Measurements from ENCODE around the gene EXOSC2.

The EXOSC2 gene

DNA sequence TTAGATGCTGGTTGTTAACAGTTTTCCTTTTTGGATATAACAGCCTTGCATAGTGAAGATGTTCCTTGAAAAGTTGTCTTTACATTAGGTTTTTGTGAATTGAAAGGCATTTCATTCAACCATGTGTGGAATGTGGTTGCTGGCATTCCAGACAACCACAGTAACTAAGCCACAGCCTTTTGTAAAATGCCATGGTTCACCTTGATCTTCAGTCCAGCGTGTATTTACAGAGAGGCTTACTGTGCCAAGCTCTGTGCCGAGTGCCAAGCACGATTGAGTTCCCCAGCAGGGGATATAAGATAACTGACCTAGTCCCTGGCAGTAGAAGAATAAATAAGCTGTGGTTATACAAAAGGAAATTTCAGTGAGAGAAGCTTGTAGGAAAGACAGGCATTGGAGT lies 4.9 kb downstream of the EXOSC2 start:
- no peak for DNase-seq

DNA sequence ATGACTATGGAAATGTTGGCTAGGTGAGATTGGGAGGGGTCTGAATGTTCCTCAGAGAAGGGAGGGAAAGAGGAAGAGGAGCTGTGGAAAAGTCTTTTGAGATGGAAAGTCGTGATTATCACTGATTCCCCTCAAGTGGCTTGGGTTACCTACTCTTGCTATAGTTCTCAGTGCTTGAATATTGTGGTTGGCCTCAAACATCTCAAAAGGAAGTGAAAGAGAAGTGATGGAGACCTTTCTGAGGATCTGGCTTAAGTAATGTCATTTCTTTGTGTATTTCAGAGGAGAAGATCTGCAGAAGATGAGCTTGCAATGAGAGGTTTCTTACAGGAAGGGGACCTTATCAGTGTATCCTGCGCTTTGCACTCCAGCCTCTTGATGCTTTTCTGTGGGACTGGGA lies 5.5 kb downstream of the EXOSC2 start:
- no peak for DNase-seq

DNA sequence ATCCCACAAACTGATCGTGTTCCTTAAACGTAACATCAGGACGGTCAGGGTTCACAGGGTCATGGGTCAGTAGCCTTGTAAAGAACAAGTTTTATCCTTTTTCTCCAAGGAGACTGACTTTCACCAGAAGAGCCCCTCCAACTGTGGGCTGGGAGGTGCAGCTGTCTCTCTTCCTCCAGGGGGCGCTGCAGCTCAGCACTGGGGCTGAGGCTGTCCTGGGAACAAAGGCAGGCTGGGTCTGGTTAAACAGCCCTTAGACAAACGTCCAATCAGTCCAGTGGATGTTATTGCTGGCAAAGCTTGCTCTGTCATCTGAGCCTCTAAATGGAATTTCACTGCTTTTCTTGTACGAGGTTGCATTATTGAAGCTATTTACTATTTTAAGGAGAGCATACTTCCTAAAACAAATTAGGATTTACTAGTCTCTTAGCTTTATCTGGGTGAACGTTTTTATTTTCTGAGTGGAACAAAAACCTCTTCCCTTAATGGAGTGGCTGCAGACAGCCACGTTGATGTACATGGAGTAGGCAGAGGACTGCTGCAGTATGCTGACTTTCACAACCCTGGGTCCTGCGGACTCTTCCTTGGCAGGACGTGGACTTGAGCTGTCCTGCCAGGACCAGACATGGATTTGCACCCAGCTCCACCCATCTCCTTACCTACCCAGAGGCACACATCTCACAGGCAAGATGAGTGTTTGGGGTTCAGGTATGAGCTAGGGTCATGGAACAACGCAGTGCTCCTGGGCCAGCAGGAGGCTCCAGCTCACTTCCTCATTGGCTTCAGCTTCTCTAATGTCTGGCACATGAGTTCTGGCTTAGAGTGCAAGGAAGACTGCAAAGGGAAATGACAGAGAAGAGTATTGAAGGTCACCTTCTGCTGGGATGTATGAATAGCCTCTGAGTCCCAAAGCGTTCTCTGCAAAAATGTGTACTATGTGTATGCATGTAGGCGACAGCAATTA lies 7.8 kb downstream of the EXOSC2 start:
- peak; percentile 78 for DNase-seq

DNA sequence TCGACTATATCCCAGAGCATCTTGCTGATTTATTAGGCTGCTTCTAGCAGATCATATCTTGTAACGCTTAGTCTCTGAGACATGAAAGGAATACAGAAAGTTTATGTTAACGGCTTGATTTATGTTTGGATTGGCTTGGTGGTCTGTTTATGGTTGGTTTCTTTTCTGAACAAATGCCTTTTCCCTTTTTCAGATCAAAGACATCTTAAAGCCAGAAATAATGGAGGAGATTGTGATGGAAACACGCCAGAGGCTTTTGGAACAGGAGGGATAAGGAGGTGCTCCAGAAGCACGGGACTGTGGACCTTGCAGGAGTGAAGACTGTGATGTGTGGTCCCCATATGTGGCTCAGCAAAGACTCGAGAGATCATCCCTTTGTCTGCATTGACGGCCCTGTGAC lies 9.9 kb downstream of the EXOSC2 start:
- no peak for DNase-seq

DNA sequence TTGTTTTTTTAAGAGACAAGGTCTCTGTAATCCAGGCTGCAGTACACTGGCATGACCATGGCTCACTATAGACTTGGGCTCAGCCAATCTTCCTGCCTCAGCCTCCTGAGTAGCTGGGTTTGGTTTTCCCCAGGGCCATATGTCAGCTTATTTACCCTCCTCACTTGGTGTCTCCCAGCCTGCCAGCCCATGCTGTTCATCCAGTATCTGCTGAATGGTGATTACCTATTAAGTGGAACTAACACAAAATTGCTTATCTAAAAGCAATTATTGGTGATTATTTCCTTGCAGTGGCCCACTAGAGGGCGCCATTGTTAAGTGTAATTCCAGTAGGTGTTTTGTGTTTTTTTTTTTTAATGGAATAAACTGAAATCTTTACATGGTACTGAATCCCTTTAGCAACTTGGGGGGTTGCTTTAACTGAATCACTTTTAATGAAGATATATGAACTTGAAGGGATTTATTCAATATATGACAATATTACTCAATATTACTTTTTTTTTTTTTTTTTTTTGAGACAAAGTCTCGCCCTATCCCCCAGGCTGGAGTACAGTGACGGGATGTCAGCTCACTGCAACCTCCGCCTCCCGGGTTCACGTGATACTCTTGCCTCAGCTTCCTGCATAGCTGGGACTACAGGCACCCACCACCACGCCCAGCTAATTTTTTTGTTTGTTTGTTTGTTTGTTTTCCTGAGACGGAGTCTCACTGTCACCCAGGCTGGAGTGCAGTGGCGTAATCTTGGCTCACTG lies 13.8 kb downstream of the EXOSC2 start:
- peak; percentile 62 for DNase-seq

DNA sequence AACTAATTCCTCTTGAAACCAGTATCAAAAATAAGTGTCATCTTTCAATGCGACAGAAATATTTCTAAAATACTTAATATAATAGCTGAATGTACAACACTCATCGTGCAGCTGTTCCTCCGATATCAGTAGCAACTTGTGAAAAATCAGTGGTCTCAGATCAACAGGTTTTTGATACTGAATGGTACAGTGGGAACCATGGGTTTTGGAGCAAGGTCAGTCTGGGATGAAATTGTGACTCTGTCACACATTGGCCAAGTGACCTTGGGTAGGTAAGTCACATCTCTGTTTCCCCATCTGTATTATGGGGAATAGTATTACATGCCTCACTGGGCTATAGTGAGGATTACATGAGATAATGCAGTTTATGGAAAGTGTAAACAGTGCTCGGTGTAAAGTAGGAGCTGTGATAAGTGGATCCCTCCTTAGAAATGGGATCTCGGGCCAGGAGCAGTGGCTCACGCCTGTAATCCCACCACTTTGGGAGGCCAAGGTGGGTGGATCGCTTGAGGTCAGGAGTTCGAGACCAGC lies 17.3 kb downstream of the EXOSC2 start:
- DNase-seq: no peak

DNA sequence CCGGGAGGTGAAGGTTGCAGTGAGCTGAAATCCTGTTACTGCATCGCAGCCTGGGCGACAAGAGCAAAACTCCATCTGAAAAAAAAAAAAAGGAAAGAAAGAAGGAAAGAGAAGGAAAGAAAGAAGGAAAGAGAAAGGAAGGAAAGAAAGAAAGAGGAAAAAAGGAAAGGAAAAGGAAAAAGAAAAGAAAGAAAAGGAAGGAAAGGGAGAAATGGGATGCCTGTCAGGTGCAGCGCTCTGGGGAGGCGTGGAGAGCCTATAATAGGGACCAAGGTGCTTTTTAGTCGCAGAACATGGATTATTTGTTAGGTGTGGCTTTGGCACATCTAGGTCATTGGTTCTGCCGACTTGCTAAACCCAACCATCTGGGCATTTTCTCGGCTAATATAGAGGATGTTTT lies 17.9 kb downstream of the EXOSC2 start:
- no peak for DNase-seq

DNA sequence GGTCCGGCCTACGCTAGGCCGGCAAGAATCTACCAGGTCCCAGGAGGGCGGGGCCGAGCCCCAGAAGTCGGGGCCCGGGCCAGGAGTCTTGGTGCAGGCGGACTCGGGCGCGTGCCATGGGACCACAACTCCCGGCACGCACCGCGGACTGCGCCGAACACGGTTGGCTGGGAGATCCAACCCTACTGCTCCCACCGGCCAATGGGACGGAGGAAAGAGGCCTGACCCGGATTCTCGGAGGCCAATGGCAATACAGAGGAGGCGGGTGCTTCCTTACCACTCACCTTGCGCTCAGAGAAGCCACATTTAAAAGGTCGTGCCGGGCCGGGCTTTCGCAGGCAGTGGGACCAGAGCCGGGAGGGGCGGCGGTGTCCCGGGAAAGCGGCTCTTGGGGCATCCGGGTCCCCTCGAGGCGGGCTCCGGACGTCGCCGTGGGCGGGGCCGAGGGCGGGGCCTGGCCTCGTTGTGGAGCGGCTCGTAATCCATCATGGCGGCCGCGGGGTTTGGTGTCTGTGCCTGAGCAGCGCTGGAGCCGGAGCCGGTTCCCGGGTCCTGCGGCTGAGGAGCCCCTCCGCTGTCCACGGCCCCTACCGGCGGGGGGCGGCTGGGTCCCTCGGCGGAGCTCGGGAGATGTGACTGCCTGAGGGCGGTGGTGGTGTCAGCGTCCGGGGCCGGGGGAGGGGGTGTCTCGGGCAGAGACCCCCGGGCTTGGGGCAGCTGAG lies 19.1 kb downstream of the EXOSC2 start:
- DNase-seq: peak; percentile 99

DNA sequence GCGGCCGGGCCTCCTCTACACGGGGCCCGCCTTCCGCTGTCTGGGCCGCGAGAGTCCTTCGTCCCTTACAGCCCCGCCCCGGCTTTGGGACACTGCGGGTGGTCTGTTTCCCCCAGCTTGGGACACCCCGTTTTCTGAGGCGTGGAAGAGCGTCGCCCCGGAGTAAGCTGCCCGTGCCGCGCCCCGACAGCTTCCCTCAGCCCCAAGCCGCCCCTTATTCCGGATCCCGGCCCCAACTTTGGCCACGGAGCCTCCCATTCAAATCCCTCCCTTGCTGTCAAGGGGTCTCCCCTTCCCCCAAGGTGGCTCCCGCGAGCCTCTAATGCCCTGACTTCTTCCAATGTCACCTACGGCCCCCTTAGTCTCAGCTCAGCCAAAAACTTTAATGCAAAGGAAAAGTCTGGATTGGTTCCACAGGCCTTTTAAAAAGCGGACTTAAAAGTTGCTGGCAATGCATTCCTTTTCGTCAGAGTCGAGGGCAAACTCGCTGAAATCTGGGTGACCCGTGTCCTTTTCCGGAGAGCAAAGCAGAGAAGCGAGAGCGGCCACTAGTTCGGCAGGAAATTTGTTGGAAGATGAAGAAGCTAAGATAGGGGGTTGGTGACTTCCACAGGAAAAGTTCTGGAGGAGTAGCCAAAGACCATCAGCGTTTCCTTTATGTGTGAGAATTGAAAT lies 19.8 kb downstream of the EXOSC2 start:
- DNase-seq: peak; percentile 46

DNA sequence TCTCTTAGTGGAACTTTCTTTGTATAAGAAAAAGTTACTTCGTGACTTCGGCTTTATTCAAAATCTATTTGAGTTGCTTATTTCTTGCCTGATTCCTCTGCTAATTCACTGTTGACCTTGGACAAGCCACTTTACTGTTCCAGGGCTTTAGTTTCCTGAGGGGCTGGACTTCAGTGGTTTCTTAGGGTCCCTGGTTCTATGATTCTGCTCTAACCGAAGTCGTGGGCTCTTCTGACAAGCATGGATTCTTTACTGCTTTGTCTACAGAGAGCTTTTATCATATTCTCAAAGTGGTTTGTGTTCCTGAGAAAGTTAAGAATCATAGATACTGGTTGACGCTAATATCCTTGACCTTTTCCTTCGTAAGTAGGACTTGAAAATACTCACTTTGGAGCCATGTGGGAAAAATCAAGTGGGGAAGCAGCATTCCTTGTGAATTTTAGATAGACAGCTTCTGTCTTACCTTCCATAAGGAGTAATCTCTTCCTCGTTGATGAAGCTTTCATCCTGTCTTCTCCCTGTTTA lies 21.1 kb downstream of the EXOSC2 start:
- DNase-seq: no peak

DNA sequence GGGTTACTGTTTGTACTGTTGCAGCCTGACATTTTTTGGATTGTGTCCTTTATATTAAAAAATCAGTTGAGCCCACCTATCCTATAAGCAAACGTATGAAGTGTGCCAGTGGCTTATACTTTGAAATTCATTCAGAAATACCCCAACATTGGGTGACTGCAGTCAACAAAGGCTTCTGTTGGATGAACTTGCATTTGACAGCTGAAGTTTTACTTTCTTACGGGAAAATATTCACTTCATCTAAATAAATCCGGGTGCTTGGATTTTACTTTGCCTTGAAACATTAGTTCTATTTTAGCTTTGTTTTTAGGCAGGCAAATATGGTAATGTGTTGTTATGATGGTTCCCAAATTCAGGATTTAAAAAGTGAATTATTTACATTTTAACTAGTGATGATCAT lies 21.7 kb downstream of the EXOSC2 start:
- no peak for DNase-seq

DNA sequence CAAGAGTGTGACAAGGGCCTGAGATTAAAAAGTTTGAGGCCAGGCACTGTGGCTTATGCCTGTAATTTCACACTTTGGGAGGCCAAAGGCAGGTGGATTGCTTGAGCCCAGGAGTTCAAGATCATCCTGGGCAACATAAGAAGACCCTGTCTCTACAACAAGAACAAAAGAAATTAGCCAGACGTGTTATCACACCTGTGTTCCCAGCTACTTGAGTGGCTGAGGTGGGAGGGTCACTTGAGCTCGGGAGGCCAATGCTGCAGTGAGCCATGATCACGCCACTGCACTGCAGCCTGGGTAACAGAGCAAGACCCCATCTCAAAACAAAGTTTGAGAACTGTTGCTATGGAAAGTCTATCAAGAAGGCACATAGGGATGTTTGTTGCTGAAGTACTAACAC lies 25.0 kb downstream of the EXOSC2 start:
- DNase-seq: no peak

DNA sequence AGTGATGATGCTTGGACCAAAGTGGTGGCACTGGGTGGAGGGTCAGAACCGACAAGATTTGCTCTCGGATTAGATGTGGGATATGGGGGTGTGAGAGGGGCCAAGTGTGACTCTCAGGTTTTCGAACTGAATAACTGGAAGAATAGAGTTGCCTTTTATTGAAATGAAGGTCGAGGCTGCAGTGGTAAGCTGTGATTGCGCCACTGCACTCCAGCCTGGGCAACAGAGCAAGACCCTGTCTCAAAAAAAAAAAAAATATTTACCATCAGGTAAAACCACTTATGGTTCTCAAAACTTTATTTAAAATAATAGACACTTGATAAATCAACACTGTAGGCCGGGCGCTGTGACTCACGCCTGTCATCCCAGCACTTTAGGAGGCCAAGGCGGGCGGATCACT lies 27.2 kb downstream of the EXOSC2 start:
- no peak for DNase-seq

DNA sequence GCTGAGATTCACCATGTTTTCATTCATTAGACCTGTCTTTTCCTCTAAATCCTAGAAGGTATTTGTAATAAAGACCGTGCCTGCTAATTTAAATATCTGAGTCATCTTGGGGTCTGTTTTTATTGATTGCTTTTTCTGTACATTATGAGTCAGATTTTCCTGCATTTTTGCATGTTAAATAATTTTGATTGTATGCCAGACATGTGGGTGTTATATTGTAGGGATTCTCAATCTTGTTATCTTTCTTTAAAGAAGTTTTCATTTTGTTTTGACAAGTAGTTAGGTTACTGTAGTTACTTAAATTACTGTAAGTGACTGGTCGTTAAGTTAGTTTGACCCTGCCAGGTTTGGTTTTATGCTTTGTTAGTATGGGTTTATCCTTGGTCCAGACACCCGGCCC lies 35.1 kb downstream of the EXOSC2 start:
- DNase-seq: no peak

DNA sequence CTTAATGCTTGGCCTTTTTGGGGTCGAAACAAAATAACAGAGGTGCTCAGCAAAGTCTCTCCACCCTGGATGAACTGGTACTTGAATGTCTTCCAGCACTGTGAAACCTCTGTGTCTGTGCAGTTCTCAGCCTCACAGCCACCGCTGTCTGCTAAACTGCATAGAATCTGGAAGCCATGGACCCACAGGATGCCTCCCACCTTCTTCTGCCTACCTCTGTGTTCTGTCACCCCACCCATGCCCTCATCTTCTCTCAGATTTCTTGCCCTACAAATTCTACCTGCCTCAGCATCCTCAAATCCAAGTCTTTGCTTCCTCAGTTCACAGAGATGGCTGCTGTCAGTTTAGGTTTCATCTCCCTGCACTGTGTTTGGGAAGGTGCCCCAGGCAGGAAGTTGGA lies 35.6 kb downstream of the EXOSC2 start:
- no peak for DNase-seq

DNA sequence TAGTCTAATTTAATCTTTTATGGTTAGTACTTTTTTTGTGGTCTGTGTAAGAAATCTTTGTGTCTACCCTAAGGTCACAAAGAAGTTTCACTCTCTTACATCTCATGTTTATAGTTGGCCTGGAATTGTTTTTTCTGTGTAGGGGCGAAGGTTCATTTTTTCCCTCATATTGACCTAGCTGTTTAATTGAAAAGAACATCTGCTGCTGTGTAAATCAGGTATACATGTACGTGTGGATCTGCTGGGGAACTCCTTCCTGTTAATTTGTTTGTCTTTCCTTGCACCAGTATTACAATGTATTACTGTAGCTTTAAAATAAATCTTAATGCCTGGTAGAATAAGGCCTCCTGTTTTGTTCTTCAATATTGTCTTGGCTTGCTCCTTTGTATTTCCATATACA lies 37.8 kb downstream of the EXOSC2 start:
- no peak for DNase-seq

DNA sequence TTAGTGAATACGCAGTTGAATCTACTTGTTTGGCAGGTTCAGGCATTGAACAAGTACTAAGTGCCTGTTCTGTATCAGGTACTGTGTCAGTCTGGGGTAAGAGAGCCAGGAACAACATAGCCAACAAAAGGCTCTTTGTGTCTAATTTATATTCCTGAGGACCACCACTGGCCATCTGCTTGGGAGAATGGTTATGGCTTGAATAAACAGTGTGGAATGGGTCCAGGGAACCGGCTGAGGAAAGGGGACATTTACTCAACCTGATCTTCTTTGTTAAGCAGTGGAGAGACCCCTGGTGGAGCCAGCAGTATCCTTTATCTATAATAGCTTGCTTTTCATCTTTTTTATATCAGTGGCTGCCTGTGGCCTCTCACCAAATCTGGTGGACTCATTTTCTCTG lies 38.6 kb downstream of the EXOSC2 start:
- DNase-seq: no peak

DNA sequence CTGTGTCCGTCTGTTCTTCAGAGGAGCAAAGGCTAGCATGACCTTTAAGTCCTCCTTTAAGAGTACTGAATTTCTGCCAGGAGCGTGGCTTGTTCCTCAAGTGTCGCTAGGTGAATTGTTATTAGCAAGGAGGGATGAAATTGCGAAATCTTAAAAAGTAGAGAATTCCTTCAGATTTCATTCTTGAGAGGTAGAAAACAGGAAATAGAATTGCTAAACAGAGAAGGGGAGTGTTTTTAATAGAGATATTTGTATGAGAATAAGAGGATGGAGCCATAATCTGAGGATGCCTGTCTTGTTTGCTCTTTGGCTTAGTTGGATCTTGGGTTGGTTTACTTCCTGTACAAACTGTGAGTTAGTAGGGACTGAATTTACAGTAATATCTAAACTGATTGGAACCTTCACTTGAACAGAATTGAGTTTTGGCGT lies 39.2 kb downstream of the EXOSC2 start:
- DNase-seq: no peak

DNA sequence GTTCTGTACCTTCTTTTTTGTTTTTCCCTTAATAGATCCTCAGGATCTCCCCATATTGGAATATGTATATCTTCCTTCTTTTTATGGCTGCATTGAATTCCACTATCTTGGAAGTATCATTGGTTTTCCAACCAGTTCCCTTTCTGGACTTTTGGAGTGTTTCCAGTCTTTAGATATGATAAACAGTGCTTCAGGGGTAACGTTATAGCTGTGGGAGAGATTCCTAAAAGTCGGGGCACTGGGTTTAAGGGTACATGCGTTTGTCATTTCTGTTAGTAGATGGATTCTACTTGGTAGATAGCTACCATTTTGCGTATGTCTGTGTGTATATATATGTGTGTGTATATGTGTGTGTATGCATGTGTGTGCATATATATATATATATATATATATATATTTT lies 42.0 kb downstream of the EXOSC2 start:
- DNase-seq: no peak

DNA sequence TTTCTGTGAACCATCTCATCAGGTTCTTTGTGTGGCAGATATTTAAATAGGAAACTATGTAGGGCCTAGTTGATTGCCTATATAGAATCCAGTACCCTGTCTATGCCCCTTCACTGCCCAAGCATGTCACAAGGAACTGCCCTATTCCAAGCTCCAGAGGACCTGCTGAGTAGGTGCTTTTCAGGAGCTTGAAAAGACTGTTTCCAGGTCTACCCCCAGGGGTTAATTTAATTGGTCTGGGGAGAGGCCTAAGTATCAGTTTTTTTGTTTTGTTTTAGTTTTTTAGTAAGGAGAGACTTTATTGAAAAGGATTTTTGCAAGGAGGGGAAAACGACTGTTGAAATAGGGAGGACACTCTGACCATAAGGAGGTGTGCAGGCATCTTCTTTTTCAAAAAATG lies 43.3 kb downstream of the EXOSC2 start:
- DNase-seq: no peak

DNA sequence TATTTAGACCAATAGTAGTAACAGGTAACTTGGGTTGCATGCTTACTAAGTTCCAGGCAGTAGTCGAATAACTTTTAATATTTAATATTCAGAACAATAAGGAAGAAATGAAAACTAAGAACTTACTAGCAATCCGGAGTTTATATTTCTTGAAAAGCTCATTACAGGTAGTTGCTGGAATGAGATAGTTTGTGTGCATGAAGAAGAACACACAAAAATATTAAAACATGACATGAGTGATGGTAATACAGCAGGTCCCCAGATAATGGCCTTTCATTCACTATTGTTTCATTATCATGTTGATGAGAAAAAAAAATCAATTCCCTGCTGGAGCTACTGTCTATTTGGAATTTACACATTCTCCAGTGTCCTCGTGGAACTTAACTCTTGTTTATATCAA lies 44.7 kb downstream of the EXOSC2 start:
- no peak for DNase-seq

DNA sequence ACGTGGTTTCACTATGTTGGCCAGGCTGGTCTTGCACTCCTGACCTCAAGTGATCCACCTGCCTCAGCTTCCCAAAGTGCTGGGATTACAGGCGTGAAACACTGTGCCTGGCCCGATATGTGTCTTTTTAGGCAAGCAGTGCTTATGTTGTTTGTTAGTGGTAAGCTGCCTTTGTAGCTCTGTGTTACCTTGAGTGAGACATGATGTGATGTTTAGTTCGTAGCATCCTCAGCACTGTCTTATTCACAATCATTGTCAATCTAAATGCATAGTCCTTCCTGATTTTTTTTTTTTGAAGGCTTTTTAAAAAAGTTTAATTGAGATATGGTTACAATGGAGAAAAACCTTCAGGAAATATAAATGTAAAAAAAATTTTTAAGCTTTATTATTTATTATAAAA lies 45.5 kb downstream of the EXOSC2 start:
- no peak for DNase-seq

Measured in right hindlimb (tissue), 1 donor.